Brain pericyte (primary cell): ENCODE results near the gene ADIPOQ.
"Not testable (repeated sequence)": the region's sequence is repeated elsewhere in the genome, so short reads cannot be mapped to it uniquely, and the experiment has no call there.

Source experiments
- DNase-seq: peaks from one replicate; pipeline ENCODE4 v3.0.0-alpha.2; 2012; ENCODE audit warnings: low read depth, low spot score

ADIPOQ gene

DNA sequence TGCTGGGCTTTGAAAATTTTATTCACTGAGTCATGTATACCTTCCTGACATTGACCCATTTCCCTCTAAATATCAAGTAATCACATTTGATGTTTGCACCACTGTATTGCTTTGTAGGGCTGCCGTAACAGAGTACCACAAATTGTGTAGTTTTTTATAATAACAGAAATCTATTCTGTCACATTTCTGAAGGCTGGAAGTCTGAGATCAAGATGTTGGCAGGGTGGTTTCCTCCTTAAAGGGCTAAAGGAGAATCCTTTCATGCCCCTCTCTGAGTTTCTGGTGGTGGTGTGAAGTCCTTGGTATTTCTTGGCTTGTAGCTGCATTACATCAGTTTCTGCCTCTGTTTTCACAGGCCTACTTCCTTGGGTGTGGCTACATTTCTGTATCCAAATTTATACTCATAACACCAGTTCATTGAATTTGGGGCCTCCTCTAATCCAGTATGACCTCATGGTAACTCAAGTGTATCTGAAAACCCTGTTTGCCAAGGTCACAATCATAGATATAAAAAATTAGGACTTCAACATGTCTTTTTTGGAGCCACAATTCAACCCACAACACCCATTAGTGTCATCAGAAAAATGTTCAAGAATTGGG is 58.7 kb downstream of the ADIPOQ start:
- no peak for DNase-seq

DNA sequence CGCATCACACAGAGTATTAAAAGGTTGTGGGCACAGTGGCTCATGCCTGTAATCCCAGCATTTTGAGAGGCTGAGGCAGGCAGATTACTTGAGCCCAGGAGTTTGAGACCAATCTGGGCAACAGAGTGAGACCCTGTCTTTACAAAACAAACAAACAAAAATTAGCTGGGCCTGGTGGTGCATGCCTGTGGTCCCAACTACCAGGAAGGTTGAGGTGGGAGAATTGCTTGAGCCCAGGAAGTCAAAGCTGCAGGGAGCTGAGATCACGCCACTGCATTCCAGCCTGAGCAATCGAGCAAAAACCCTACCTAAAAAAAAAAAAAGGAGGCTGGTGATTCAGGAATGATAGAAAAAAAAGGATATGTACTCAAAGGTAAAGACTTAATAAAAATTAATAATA is 59.6 kb downstream of the ADIPOQ start:
- DNase-seq = no peak

DNA sequence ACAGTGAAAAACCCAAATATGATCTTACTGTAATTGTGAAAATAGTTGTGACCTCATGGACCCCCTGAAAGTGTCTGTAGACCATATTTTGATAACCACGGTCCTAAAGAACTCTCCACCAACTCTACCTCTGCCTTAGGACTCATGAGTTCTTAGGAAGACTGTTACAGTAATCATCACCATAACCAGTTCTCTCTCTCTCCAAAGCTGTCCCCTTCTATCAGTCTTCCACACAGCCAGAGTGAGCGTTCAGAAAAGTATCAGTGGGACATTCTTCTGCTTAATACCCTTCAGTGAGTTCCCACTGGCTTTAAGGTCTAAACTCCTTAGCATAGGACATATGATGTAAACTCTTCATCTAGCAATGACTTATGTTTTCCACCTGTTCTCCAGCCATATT is 60.2 kb downstream of the ADIPOQ start:
- DNase-seq = no peak

DNA sequence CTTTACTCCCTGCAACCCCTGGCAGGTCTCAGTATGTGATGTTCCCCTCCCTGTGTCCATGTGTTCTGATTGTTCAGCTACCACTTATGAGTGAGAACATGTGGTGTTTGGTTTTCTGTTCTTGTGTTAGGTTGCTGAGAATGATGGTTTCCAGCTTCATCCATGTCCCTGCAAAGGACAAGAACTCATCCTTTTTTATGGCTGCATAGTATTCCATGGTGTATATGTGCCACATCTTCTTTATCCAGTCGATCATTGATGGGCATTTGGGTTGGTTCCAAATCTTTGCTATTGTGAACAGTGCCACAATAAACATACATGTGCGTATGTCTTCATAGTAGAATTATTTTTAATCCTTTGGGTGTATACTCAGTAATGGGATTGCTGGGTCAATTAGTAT is 61.2 kb downstream of the ADIPOQ start:
- DNase-seq = not testable (repeated sequence)

DNA sequence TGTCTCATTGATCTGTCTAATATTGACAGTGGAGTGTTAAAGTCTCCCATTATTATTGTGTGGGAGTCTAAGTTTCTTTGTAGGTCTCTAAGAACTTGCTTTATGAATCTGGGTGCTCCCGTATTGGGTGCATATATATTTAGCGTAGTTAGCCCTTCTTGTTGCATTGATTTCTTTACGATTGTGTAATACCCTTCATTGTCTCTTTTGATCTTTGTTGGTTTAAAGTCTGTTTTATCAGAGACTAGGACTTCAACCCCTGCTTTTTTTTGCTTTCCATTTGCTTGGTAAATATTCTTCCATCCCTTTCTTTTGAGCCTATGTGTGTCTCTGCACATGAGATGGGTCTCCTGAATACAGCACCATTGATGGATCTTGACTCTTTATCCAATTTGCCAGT is 64.6 kb downstream of the ADIPOQ start:
- DNase-seq = not testable (repeated sequence)
